Measurements from ENCODE around the gene CTSV. TPM values are rescaled to one million over a fixed set of nuclear protein-coding genes. Genes with fewer than 3 reads are reported as not detected.
"Not testable (repeated sequence)": the region's sequence is repeated elsewhere in the genome, so short reads cannot be mapped to it uniquely, and the experiment has no call there.

CTSV gene
- total RNA-seq, 1 experiment from 2014 or later, result 21.4 TPM

GRCh38 chr9:97073506-97073905 lies 34.6 kb upstream of the CTSV start:
- no peak for TF ChIP-seq CTCF (IDR thresholded peaks at IDR 0.05; ENCODE audit: unreplicated experiment)
- Mint-ChIP-seq H3K27ac (ENCODE audit: unreplicated experiment) (no peak overlapping the region), H3K27me3 (ENCODE audit: unreplicated experiment) (peaks cover 15% of the 10 kb centered on the region), H3K9me3 (ENCODE audit: low read depth, unreplicated experiment) (no peaks in the 10 kb centered on the region), H3K36me3 (ENCODE audit: insufficient read depth, unreplicated experiment) (no peaks in the 10 kb centered on the region), H3K4me1 (ENCODE audit: low read depth, unreplicated experiment) (peaks cover 9% of the 10 kb centered on the region), H3K4me3 (ENCODE audit: low read depth, unreplicated experiment) (no peak overlapping the region)
- CTCF ChIA-PET, result no interaction called here
- BruUV-seq (replicated peaks), result no TSS peak
- DNase-seq, result no peak
- intact Hi-C loops (cut with micrococcal nuclease; ENCODE audit: unreplicated experiment), result no loop called here

GRCh38 chr9:97072285-97072776 lies 33.4 kb upstream of the CTSV start:
- no peak overlapping the region for H3K4me3 Mint-ChIP-seq (ENCODE audit: low read depth, unreplicated experiment)
- intact Hi-C loops (cut with micrococcal nuclease; ENCODE audit: unreplicated experiment), result no loop called here
- DNase-seq, result no peak
- no peak for TF ChIP-seq CTCF (IDR thresholded peaks at IDR 0.05; ENCODE audit: unreplicated experiment)
- CTCF ChIA-PET, result no interaction called here
- H3K27me3 Mint-ChIP-seq (ENCODE audit: unreplicated experiment), result peaks cover 15% of the 10 kb centered on the region
- H3K36me3 Mint-ChIP-seq (ENCODE audit: insufficient read depth, unreplicated experiment), result no peaks in the 10 kb centered on the region
- no peak overlapping the region for H3K27ac Mint-ChIP-seq (ENCODE audit: unreplicated experiment)
- peaks cover 9% of the 10 kb centered on the region for H3K4me1 Mint-ChIP-seq (ENCODE audit: low read depth, unreplicated experiment)
- H3K9me3 Mint-ChIP-seq (ENCODE audit: low read depth, unreplicated experiment), result no peaks in the 10 kb centered on the region
- BruUV-seq (replicated peaks), result no TSS peak

GRCh38 chr9:97070325-97070724 lies 31.4 kb upstream of the CTSV start:
- H3K36me3 Mint-ChIP-seq (ENCODE audit: insufficient read depth, unreplicated experiment); H3K9me3 Mint-ChIP-seq (ENCODE audit: low read depth, unreplicated experiment); H3K27ac Mint-ChIP-seq (ENCODE audit: unreplicated experiment); CTCF ChIA-PET; intact Hi-C loops (cut with micrococcal nuclease; ENCODE audit: unreplicated experiment); H3K4me3 Mint-ChIP-seq (ENCODE audit: low read depth, unreplicated experiment); H3K4me1 Mint-ChIP-seq (ENCODE audit: low read depth, unreplicated experiment); BruUV-seq (replicated peaks); DNase-seq: not testable (repeated sequence)
- peaks cover 15% of the 10 kb centered on the region for H3K27me3 Mint-ChIP-seq (ENCODE audit: unreplicated experiment)

GRCh38 chr9:97067490-97067889 lies 28.5 kb upstream of the CTSV start:
- Mint-ChIP-seq H3K9me3 (ENCODE audit: low read depth, unreplicated experiment) (no peaks in the 10 kb centered on the region), H3K4me3 (ENCODE audit: low read depth, unreplicated experiment) (no peak overlapping the region), H3K36me3 (ENCODE audit: insufficient read depth, unreplicated experiment) (no peaks in the 10 kb centered on the region), H3K27ac (ENCODE audit: unreplicated experiment) (no peak overlapping the region), H3K4me1 (ENCODE audit: low read depth, unreplicated experiment) (peaks cover 4% of the 10 kb centered on the region), H3K27me3 (ENCODE audit: unreplicated experiment) (peaks cover 5% of the 10 kb centered on the region)
- no peak for DNase-seq
- intact Hi-C loops (cut with micrococcal nuclease; ENCODE audit: unreplicated experiment), result no loop called here
- CTCF ChIA-PET, result no interaction called here
- TF ChIP-seq CTCF (IDR thresholded peaks at IDR 0.05; ENCODE audit: unreplicated experiment), result no peak
- BruUV-seq (replicated peaks), result no TSS peak

GRCh38 chr9:97064176-97064575 lies 25.2 kb upstream of the CTSV start:
- no peak overlapping the region for H3K4me3 Mint-ChIP-seq (ENCODE audit: low read depth, unreplicated experiment)
- H3K36me3 Mint-ChIP-seq (ENCODE audit: insufficient read depth, unreplicated experiment), result no peaks in the 10 kb centered on the region
- BruUV-seq (replicated peaks), result no TSS peak
- no peak overlapping the region for H3K27ac Mint-ChIP-seq (ENCODE audit: unreplicated experiment)
- peaks cover 9% of the 10 kb centered on the region for H3K4me1 Mint-ChIP-seq (ENCODE audit: low read depth, unreplicated experiment)
- no peaks in the 10 kb centered on the region for H3K27me3 Mint-ChIP-seq (ENCODE audit: unreplicated experiment)
- intact Hi-C loops (cut with micrococcal nuclease; ENCODE audit: unreplicated experiment), result no loop called here
- H3K9me3 Mint-ChIP-seq (ENCODE audit: low read depth, unreplicated experiment), result no peaks in the 10 kb centered on the region
- DNase-seq, result no peak
- CTCF ChIA-PET, result no interaction called here
- no peak for TF ChIP-seq CTCF (IDR thresholded peaks at IDR 0.05; ENCODE audit: unreplicated experiment)
